Measurements from ENCODE around the gene BRSK2.

DNA sequence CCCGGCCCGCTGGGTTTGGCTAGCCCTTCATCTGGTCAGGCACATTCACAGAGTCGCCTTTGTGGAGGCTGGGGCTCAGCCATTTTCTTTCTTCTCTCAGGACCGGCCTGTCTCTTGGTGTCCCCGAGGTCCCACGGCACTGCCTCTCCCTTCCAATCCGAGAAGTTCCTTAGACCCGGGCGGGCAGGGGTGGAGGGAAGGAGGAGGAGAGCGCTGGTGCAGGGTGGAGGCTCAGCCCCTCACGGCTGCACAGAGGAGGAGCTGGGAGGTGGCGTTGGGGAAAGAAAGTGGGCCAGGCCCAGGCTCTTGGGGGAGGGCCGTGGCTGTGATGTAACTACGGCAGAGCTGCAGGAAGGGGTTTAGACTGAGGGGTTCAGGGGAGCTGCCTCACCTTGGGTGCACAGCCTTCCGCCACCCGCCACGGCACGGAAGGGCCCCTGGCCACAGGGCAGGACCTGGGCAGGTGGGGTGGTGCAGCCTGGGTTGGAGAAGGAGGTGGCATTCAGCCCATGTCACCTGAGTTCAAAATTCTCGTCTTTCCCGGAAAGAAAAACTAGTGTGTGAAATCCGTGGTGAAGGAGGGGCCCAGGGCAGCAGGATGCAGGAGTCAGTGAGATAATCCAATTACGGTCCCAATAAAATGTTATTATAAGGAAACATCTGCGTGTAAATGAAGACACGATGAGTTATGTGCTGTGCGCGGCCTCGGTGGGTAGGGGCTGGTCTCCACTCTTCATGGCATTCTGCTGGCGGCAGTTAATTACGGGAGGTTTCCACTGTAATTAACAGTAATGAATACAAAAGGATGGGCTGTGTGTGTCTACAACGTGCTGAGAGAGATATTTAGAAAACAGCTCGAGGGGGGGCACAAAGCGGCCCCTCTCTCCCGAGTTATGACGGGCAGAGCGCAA lies 1.7 kb downstream of the BRSK2 start:
- TF ChIP-seq POLR2A (IDR thresholded peaks at IDR 0.05): no peak
- TF ChIP-seq, protein P1, sequence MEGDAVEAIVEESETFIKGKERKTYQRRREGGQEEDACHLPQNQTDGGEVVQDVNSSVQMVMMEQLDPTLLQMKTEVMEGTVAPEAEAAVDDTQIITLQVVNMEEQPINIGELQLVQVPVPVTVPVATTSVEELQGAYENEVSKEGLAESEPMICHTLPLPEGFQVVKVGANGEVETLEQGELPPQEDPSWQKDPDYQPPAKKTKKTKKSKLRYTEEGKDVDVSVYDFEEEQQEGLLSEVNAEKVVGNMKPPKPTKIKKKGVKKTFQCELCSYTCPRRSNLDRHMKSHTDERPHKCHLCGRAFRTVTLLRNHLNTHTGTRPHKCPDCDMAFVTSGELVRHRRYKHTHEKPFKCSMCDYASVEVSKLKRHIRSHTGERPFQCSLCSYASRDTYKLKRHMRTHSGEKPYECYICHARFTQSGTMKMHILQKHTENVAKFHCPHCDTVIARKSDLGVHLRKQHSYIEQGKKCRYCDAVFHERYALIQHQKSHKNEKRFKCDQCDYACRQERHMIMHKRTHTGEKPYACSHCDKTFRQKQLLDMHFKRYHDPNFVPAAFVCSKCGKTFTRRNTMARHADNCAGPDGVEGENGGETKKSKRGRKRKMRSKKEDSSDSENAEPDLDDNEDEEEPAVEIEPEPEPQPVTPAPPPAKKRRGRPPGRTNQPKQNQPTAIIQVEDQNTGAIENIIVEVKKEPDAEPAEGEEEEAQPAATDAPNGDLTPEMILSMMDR (IDR thresholded peaks at IDR 0.05 in 4 of 5, conservative IDR thresholded peaks at IDR 0.05 in 1 of 5): no peak
